Neural cell (in vitro differentiated cells): ENCODE results near the gene RALB. TPM values are rescaled to one million over a fixed set of nuclear protein-coding genes. Genes with fewer than 3 reads are reported as not detected.

Source experiments
- H2AFZ ChIP-seq: fragments of 200-600, 300-800 bp; sonication (generic), shearing (Covaris generic); 2 replicates; pipeline ENCODE4 v1.6.0; 2014; ENCODE audit warnings: low read depth, mild to moderate bottlenecking, antibody characterized with exemption, low read length, moderate library complexity
- H3F3A ChIP-seq: fragments of 200-600 bp; shearing (Covaris generic); 2 replicates; pipeline ENCODE4 v1.6.1; 2016; ENCODE audit warnings: mild to moderate bottlenecking, moderate library complexity, mixed read lengths, antibody characterized with exemption, low read length; ENCODE audit not compliant: insufficient read depth, poor library complexity, severe bottlenecking
- H3K27ac ChIP-seq: fragments of 200-600, 300-800 bp; sonication (generic), shearing (Covaris generic); 2 replicates; pipeline ENCODE4 v1.5.1; 2014; ENCODE audit warnings: mild to moderate bottlenecking, low read length, moderate library complexity
- H3K27me3 ChIP-seq: fragments of 300-800, 200-600 bp; sonication (generic), shearing (Covaris generic); 2 replicates; pipeline ENCODE4 v1.6.0; 2014; ENCODE audit warnings: mild to moderate bottlenecking, low read depth, low read length, moderate library complexity; ENCODE audit not compliant: insufficient read depth
- H3K36me3 ChIP-seq: fragments of 300-800, 200-600 bp; sonication (generic), shearing (Covaris generic); 2 replicates; pipeline ENCODE4 v1.5.1; 2014; ENCODE audit warnings: mild to moderate bottlenecking, antibody characterized with exemption, low read length, moderate library complexity; ENCODE audit not compliant: insufficient read depth
- H3K4me2 ChIP-seq: fragments of 300-800, 200-600 bp; sonication (generic), shearing (Covaris generic); 2 replicates; pipeline ENCODE4 v1.6.0; 2014; ENCODE audit warnings: mild to moderate bottlenecking, low read length
- H3K4me3 ChIP-seq: fragments of 300-800, 200-600 bp; sonication (generic), shearing (Covaris generic); 2 replicates; pipeline ENCODE4 v1.5.1; 2014; ENCODE audit warnings: mild to moderate bottlenecking, low read length, moderate library complexity
- H3K79me2 ChIP-seq: fragments of 200-600 bp; shearing (Covaris generic); replicated peaks from 2 replicates; pipeline ENCODE4 v1.6.0; 2014; ENCODE audit warnings: mild to moderate bottlenecking, low read length, moderate library complexity; ENCODE audit not compliant: insufficient read depth
- H3K9ac ChIP-seq: fragments of 300-800, 200-600 bp; sonication (generic), shearing (Covaris generic); 2 replicates; pipeline ENCODE4 v1.6.1; 2016; ENCODE audit warnings: mild to moderate bottlenecking, low read length, mixed read lengths
- H3K9me2 ChIP-seq: fragments of 200-600 bp; shearing (Covaris generic); 2 replicates; pipeline ENCODE4 v1.6.1; 2016; ENCODE audit warnings: mild to moderate bottlenecking, low read length, mixed read lengths; ENCODE audit not compliant: insufficient read depth
- H3K9me3 ChIP-seq: fragments of 200-600, 300-800 bp; sonication (generic), shearing (Covaris generic); 2 replicates; pipeline ENCODE4 v1.6.1; 2016; ENCODE audit warnings: mild to moderate bottlenecking, mixed run types, low read length, moderate library complexity, mixed read lengths
- H4K20me1 ChIP-seq: fragments of 200-600 bp; shearing (Covaris generic); 2 replicates; pipeline ENCODE4 v1.6.1; 2016; ENCODE audit warnings: mild to moderate bottlenecking, mixed run types; ENCODE audit not compliant: insufficient read depth
- EP300 ChIP-seq: fragments of 450-650 bp; conservative IDR thresholded peaks from 2 replicates; pipeline ENCODE4 v1.6.1; 2014; ENCODE audit warnings: antibody characterized with exemption, mild to moderate bottlenecking, moderate library complexity; ENCODE audit not compliant: poor library complexity, severe bottlenecking
- EZH2 ChIP-seq: fragments of 200-600, 300-800 bp; shearing (Covaris generic), sonication (generic); IDR thresholded peaks from 2 replicates; pipeline ENCODE4 v1.6.1; 2014; ENCODE audit warnings: antibody characterized with exemption, low read length, borderline replicate concordance, mild to moderate bottlenecking; ENCODE audit not compliant: insufficient read depth, poor library complexity, severe bottlenecking
- MXI1 ChIP-seq: fragments of 450-650 bp; conservative IDR thresholded peaks from 2 replicates; pipeline ENCODE4 v1.6.1; 2014; ENCODE audit warnings: antibody characterized with exemption, mild to moderate bottlenecking; ENCODE audit not compliant: poor library complexity, severe bottlenecking
- POLR2AphosphoS5 ChIP-seq: IDR thresholded peaks from 2 replicates; pipeline ENCODE4 v1.6.1; 2012
- RAD21 ChIP-seq: fragments of 450-650 bp; conservative IDR thresholded peaks from 2 replicates; pipeline ENCODE4 v1.6.1; 2014; ENCODE audit warnings: antibody characterized with exemption, mild to moderate bottlenecking, moderate library complexity
- SMC3 ChIP-seq: fragments of 450-650 bp; conservative IDR thresholded peaks from 2 replicates; pipeline ENCODE4 v1.6.1; 2014; ENCODE audit warnings: antibody characterized with exemption, mild to moderate bottlenecking, moderate library complexity; ENCODE audit not compliant: poor library complexity
- TAF1 ChIP-seq: IDR thresholded peaks from 2 replicates; pipeline ENCODE4 v1.6.1; 2012; ENCODE audit warnings: low read depth
- polyA plus RNA-seq: library from polyadenylated mRNA; depleted of rRNA; stranded (reverse); fragments of >200 nt; gene quantifications from 2 replicates; pipeline ENCODE4 v1.2.3, GENCODE V29; 2014
- TF ChIP-seq, protein P1 (sequence below): IDR thresholded peaks from 2 replicates; pipeline ENCODE4 v1.6.1; 2012; ENCODE audit warnings: borderline replicate concordance
- TF ChIP-seq, protein P2 (sequence below): fragments of 450-650 bp; IDR thresholded peaks from 2 replicates; pipeline ENCODE4 v1.5.1; 2014; ENCODE audit warnings: antibody characterized with exemption, mild to moderate bottlenecking, moderate library complexity; ENCODE audit not compliant: poor library complexity, severe bottlenecking

The RALB gene
- polyA plus RNA-seq, 1 donor from 2014 or later, result 50.6 TPM

DNA sequence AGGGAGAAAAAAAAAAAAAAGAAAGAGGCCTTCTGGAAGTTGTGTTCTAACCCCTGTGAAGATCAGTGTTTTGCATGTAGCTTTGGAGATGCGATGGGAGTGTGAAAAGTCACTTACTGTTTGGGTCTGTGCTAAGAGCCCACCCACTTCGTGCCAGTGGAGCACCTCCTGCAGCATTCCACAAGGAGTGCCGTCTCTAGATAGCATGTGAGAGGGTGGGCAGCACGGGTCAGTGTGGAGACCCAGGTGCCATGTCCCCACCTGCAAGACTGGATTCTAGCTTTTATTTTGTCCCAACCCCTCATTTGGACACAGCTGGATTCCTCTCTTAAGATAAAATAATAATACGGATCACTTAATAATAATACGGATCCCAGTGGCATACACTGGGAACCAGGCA is 17.0 kb upstream of the RALB start:
- H3K27me3 ChIP-seq, result no peaks in the 10 kb centered on the region
- H2AFZ ChIP-seq, result no peak overlapping the region
- TF ChIP-seq EZH2 (no peak), TAF1 (no peak), SMC3 (no peak), RAD21 (no peak), POLR2AphosphoS5 (no peak), MXI1 (no peak), EP300 (no peak)
- TF ChIP-seq, protein P1, sequence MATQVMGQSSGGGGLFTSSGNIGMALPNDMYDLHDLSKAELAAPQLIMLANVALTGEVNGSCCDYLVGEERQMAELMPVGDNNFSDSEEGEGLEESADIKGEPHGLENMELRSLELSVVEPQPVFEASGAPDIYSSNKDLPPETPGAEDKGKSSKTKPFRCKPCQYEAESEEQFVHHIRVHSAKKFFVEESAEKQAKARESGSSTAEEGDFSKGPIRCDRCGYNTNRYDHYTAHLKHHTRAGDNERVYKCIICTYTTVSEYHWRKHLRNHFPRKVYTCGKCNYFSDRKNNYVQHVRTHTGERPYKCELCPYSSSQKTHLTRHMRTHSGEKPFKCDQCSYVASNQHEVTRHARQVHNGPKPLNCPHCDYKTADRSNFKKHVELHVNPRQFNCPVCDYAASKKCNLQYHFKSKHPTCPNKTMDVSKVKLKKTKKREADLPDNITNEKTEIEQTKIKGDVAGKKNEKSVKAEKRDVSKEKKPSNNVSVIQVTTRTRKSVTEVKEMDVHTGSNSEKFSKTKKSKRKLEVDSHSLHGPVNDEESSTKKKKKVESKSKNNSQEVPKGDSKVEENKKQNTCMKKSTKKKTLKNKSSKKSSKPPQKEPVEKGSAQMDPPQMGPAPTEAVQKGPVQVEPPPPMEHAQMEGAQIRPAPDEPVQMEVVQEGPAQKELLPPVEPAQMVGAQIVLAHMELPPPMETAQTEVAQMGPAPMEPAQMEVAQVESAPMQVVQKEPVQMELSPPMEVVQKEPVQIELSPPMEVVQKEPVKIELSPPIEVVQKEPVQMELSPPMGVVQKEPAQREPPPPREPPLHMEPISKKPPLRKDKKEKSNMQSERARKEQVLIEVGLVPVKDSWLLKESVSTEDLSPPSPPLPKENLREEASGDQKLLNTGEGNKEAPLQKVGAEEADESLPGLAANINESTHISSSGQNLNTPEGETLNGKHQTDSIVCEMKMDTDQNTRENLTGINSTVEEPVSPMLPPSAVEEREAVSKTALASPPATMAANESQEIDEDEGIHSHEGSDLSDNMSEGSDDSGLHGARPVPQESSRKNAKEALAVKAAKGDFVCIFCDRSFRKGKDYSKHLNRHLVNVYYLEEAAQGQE, result no peak
- TF ChIP-seq, protein P2, sequence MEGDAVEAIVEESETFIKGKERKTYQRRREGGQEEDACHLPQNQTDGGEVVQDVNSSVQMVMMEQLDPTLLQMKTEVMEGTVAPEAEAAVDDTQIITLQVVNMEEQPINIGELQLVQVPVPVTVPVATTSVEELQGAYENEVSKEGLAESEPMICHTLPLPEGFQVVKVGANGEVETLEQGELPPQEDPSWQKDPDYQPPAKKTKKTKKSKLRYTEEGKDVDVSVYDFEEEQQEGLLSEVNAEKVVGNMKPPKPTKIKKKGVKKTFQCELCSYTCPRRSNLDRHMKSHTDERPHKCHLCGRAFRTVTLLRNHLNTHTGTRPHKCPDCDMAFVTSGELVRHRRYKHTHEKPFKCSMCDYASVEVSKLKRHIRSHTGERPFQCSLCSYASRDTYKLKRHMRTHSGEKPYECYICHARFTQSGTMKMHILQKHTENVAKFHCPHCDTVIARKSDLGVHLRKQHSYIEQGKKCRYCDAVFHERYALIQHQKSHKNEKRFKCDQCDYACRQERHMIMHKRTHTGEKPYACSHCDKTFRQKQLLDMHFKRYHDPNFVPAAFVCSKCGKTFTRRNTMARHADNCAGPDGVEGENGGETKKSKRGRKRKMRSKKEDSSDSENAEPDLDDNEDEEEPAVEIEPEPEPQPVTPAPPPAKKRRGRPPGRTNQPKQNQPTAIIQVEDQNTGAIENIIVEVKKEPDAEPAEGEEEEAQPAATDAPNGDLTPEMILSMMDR, result no peak
- H3F3A ChIP-seq, result no peaks in the 10 kb centered on the region
- no peaks in the 10 kb centered on the region for H3K36me3 ChIP-seq
- H3K79me2 ChIP-seq, result no peaks in the 10 kb centered on the region
- H3K9me3 ChIP-seq, result no peaks in the 10 kb centered on the region
- H3K9me2 ChIP-seq, result no peaks in the 10 kb centered on the region
- H3K4me3 ChIP-seq, result no peak overlapping the region
- no peak overlapping the region for H3K4me2 ChIP-seq
- no peak overlapping the region for H3K27ac ChIP-seq
- H3K9ac ChIP-seq, result no peak overlapping the region
- H4K20me1 ChIP-seq, result no peaks in the 10 kb centered on the region

DNA sequence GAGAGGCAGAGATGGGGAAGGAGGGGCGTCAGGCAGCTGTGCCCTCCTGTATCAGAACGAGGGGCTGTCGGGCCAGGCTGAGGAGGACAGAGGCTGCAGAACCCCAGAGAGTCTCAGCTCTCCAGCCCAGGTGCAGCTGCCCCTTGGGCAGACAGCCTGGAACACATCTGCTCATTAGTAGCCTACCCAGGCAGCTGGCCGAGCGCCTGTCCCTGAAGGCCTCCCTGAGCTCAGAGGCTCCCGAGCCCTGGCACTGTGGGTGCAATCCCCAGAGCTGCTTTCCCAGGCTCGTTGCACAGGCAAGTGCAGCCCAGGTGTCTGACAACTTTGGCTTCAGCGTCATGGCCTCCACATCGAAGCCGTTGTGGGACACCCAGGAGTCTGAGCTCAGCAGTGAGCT is 16.3 kb upstream of the RALB start:
- no peak for TF ChIP-seq RAD21
- TF ChIP-seq, protein P2, result no peak
- no peaks in the 10 kb centered on the region for H3K9me3 ChIP-seq
- no peak overlapping the region for H3K4me3 ChIP-seq
- no peaks in the 10 kb centered on the region for H3K36me3 ChIP-seq
- H4K20me1 ChIP-seq, result no peaks in the 10 kb centered on the region
- no peaks in the 10 kb centered on the region for H3K9me2 ChIP-seq
- no peaks in the 10 kb centered on the region for H3K27me3 ChIP-seq
- H3F3A ChIP-seq, result no peaks in the 10 kb centered on the region
- no peak overlapping the region for H3K9ac ChIP-seq
- H2AFZ ChIP-seq, result no peak overlapping the region
- H3K79me2 ChIP-seq, result no peaks in the 10 kb centered on the region
- H3K27ac ChIP-seq, result no peak overlapping the region
- no peak overlapping the region for H3K4me2 ChIP-seq
